Measurements from ENCODE around the gene INSYN2B.

DNA sequence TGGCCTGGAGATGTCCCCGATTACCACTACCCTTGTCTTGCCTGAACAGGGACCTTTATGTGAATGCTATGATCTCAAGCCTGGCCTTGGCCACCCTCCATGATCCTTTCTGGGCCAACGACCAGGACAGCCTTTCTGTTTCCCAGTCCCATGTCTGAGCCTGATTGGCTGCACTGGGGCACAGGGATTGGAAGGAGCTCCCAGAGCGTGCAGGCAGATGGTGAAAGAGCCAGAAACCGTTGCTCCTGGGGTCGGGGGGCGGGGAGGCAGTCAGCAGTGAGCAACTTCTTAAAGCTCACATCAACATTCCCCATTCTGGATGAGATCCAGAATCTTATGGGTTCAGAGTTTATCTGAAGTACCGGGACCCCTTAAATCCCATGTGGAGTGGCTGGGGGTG is 84.4 kb downstream of the INSYN2B start:
- TF ChIP-seq CTCF (IDR thresholded peaks at IDR 0.05) (no peak), EZH2 (IDR thresholded peaks at IDR 0.05; ENCODE audit: borderline replicate concordance, insufficient read depth, low read depth, low read length, poor library complexity, severe bottlenecking) (no peak)

All from B cell (primary cell).